Epithelial cell of esophagus (primary cell): ENCODE results near the gene ARFGEF3.
A peak's percentile ranks its signal among the peaks of the same experiment; 100 is the strongest.

ENCODE experiments used
- DNase-seq: peaks from one replicate; pipeline ENCODE4 v3.0.0; 2010; ENCODE audit warnings: low read depth
- H3K4me3 ChIP-seq: 2 replicates; pipeline ENCODE4 v1.5.1; 2011; ENCODE audit warnings: mild to moderate bottlenecking, low read length, control low read depth
- TF ChIP-seq, protein P1 (sequence below): IDR thresholded peaks from 2 replicates; pipeline ENCODE4 v1.5.1; 2011; ENCODE audit warnings: low read depth, mild to moderate bottlenecking, low read length, control low read depth, inconsistent platforms; ENCODE audit not compliant: insufficient read depth; ENCODE audit errors: missing control alignments

The ARFGEF3 gene

DNA sequence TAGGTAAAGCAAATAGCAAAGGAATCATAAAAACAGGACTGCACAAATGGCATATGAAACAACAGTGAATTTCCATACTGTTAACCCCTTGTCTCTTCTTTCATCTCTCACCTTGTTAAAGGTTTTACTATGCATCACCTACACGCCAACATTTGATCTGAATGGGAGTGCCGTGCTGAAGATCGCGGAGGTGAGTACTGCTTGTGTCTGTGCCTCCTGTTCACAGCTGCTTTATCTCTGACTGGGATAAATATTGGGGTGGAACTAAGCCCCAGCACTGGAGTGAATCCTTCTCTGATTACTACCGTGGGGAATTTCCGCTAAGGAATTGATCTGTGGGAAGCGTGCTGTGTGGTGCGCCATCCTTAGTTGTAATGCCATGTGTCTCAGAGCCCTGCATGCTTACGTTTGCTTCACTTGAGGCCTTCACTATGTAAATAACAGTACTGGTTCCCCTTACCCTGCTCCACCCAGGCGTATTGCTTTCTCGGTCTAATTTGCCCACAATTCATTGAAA is 68.0 kb downstream of the ARFGEF3 start:
- no peak overlapping the region for H3K4me3 ChIP-seq
- DNase-seq, result no peak
- TF ChIP-seq, protein P1, sequence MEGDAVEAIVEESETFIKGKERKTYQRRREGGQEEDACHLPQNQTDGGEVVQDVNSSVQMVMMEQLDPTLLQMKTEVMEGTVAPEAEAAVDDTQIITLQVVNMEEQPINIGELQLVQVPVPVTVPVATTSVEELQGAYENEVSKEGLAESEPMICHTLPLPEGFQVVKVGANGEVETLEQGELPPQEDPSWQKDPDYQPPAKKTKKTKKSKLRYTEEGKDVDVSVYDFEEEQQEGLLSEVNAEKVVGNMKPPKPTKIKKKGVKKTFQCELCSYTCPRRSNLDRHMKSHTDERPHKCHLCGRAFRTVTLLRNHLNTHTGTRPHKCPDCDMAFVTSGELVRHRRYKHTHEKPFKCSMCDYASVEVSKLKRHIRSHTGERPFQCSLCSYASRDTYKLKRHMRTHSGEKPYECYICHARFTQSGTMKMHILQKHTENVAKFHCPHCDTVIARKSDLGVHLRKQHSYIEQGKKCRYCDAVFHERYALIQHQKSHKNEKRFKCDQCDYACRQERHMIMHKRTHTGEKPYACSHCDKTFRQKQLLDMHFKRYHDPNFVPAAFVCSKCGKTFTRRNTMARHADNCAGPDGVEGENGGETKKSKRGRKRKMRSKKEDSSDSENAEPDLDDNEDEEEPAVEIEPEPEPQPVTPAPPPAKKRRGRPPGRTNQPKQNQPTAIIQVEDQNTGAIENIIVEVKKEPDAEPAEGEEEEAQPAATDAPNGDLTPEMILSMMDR, result no peak

- DNase-seq, result no peak
- H3K4me3 ChIP-seq, result no peak overlapping the region
- TF ChIP-seq, protein P1, result no peak
These were observed 68.5 kb downstream of the ARFGEF3 start for GRCh38 chr6:138230221-138230620.

GRCh38 chr6:138230759-138231380 is 69.1 kb downstream of the ARFGEF3 start:
- DNase-seq, result no peak
- no peak overlapping the region for H3K4me3 ChIP-seq
- TF ChIP-seq, protein P1, result no peak

DNA sequence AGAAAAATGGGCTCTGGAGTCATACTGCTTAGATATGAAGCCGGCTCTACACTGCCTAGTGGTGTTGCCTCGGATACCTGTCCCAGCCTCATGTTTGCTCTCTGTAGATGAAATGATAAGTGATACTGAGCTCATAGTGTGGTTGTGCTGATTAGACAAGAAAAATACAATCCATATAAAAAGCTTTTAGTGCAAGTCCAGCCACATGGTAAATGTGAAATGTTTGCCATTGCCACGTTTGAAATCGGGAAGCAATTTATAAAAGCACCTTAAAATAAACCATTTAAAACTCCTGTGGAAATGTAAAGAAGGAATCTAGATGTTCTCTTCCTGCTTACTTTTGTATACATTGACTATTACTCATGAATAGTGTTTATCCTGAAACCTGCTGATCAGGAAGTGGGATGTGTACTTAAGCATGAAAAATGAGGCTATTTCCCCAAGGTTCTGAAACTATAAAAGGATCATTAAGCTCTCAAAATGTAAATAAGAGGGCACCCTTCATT is 69.7 kb downstream of the ARFGEF3 start:
- TF ChIP-seq, protein P1, result no peak
- DNase-seq, result peak; percentile 69
- no peak overlapping the region for H3K4me3 ChIP-seq

- peak; percentile 94 for DNase-seq
- H3K4me3 ChIP-seq, result no peak overlapping the region
- TF ChIP-seq, protein P1, result no peak
These were observed 72.6 kb downstream of the ARFGEF3 start for GRCh38 chr6:138234363-138234762.

DNA sequence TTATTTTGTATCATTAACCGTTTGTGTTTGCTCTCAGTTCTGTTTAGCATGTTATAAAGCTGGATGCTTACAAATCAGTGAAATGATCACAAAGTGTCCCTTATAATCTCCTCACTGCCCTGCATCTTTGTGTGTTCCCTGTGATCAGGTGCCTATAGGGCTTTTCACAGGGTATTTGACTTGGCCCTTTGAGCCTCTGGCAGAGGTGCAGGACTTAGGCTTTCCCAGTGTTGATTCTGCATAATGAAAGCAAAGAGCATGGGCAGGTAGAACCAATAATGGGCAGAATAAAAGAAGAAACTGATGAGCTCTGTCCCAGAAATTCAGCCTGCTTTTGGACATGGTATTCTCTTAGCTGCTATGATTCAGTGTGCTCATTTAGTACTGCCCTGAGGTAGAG is 73.5 kb downstream of the ARFGEF3 start:
- TF ChIP-seq, protein P1, result no peak

DNA sequence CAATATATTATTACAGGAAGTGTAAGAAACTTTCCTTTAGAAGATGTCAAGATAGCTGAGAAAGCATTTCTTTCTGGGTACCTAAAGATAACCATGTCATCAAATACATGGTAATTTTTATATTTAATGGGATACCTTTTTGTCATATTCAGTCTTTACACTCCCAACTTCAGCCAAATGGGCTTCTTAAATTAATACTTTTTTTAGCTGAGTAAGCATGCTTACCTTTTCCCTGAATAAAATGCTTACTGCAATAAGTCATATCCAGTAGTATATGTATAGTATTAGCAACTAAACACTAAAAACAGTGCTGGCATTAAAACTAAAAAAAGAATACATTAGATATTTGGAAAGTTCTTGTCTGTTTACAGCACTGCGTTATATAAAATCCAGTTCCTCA is 74.0 kb downstream of the ARFGEF3 start:
- TF ChIP-seq, protein P1, result no peak
- DNase-seq, result no peak
- H3K4me3 ChIP-seq, result no peak overlapping the region

More for the DNA sequence above, 73.5 kb downstream of the ARFGEF3 start:
- H3K4me3 ChIP-seq, result no peak overlapping the region
- DNase-seq, result no peak
